ENCODE data around the gene FXYD6.

DNA sequence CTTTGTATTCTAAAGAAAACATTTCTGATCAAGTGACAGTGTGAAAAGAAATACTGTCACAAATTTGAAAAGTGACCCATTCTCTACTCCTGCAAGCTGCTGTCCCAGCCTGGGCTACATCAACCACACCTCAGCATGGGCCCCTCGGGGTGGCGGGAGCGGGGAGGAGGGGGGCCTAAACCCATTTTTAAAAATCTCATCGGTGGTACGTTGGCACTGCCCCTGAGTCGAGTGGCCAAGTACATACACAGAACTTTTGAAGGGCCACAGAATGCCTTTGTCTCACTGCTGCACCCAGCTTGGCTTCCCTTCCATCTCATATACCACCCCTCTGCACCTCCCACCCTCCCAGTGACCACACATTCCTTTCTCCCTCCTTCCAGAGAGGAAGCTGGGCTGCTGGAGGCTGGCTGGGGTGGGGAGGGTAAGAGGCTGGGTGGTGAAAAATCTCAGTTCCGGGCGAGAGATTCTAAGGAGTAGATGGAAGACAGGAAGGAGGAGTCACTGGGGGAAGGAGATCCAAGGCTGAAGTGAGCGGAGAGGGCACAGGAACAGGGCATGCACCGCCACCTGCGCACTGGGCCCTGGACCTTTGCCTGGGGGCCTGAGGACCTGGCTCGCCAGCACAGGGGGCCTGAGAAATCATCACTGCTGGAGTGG is 21.1 kb downstream of the FXYD6 start:
- TF ChIP-seq, protein P1, sequence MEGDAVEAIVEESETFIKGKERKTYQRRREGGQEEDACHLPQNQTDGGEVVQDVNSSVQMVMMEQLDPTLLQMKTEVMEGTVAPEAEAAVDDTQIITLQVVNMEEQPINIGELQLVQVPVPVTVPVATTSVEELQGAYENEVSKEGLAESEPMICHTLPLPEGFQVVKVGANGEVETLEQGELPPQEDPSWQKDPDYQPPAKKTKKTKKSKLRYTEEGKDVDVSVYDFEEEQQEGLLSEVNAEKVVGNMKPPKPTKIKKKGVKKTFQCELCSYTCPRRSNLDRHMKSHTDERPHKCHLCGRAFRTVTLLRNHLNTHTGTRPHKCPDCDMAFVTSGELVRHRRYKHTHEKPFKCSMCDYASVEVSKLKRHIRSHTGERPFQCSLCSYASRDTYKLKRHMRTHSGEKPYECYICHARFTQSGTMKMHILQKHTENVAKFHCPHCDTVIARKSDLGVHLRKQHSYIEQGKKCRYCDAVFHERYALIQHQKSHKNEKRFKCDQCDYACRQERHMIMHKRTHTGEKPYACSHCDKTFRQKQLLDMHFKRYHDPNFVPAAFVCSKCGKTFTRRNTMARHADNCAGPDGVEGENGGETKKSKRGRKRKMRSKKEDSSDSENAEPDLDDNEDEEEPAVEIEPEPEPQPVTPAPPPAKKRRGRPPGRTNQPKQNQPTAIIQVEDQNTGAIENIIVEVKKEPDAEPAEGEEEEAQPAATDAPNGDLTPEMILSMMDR (IDR thresholded peaks at IDR 0.05), result no peak
- TF ChIP-seq POLR2A (IDR thresholded peaks at IDR 0.05), result no peak
